GM12878 (cell line): ENCODE data around the gene PRKAG2.

Experiments
- NFIC ChIP-seq: IDR thresholded peaks from 2 replicates; pipeline ENCODE4 v1.6.1; 2012; ENCODE audit warnings: low read depth, mild to moderate bottlenecking, inconsistent platforms, low read length, moderate library complexity
- POLR2A ChIP-seq: IDR thresholded peaks from 2 replicates; pipeline ENCODE4 v1.6.1; 2011; ENCODE audit warnings: low read depth, mild to moderate bottlenecking, low read length
- TF ChIP-seq, protein P1 (sequence below), 3 experiments: IDR thresholded peaks in 2 of 3; conservative IDR thresholded peaks in 1 of 3; 2 replicates each; pipeline ENCODE4 v1.5.1; 2011; ENCODE audit warnings: low read depth in 3 of 3, low read length in 3 of 3, mild to moderate bottlenecking in 3 of 3, control low read depth in 2 of 3, moderate library complexity in 2 of 3, inconsistent platforms in 1 of 3, mixed read lengths in 1 of 3; ENCODE audit not compliant: control insufficient read depth in 2 of 3, insufficient read depth in 1 of 3; ENCODE audit errors: extremely low read depth in 1 of 3
- TF ChIP-seq, protein P2 (sequence below): fragments of 450-650 bp; IDR thresholded peaks from 2 replicates; pipeline ENCODE4 v1.6.1; 2017; ENCODE audit warnings: mild to moderate bottlenecking, low read depth, inconsistent platforms; ENCODE audit not compliant: poor library complexity, severe bottlenecking
- TF ChIP-seq, protein P3 (sequence below): IDR thresholded peaks from 2 replicates; pipeline ENCODE4 v1.6.1; 2012; ENCODE audit warnings: low read depth, low read length, improper control_type of control experiment
- TF ChIP-seq, protein P4 (sequence below): fragments of 450-650 bp; IDR thresholded peaks from 2 replicates; pipeline ENCODE4 v1.6.1; 2017; ENCODE audit warnings: mild to moderate bottlenecking

DNA sequence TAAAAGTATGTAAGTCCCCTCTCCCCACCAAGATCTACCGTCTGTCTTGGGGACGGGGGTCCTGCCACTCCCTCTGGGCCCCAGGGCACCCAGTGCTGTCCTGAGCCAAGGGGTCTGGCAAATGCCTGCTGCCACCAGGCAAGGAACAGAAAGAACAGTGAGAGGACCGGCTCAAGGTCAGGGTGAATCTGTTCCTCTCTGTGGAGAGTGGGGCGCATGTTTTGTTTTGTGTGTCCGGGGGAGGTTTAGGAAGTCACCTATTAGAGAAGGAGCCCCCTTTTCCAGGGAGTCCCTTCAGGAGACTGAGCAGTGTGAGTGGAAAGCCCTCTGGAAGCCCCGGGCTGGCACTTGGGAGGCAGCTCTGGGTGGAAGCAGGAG is 198.7 kb downstream of the PRKAG2 start:
- TF ChIP-seq, protein P1, sequence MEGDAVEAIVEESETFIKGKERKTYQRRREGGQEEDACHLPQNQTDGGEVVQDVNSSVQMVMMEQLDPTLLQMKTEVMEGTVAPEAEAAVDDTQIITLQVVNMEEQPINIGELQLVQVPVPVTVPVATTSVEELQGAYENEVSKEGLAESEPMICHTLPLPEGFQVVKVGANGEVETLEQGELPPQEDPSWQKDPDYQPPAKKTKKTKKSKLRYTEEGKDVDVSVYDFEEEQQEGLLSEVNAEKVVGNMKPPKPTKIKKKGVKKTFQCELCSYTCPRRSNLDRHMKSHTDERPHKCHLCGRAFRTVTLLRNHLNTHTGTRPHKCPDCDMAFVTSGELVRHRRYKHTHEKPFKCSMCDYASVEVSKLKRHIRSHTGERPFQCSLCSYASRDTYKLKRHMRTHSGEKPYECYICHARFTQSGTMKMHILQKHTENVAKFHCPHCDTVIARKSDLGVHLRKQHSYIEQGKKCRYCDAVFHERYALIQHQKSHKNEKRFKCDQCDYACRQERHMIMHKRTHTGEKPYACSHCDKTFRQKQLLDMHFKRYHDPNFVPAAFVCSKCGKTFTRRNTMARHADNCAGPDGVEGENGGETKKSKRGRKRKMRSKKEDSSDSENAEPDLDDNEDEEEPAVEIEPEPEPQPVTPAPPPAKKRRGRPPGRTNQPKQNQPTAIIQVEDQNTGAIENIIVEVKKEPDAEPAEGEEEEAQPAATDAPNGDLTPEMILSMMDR (IDR thresholded peaks at IDR 0.05 in 2 of 3, conservative IDR thresholded peaks at IDR 0.05 in 1 of 3; ENCODE audit: control insufficient read depth in 2 of 3, extremely low read depth in 1 of 3, insufficient read depth in 1 of 3, low read depth in 3 of 3, low read length in 3 of 3) = no peak
- TF ChIP-seq, protein P2, sequence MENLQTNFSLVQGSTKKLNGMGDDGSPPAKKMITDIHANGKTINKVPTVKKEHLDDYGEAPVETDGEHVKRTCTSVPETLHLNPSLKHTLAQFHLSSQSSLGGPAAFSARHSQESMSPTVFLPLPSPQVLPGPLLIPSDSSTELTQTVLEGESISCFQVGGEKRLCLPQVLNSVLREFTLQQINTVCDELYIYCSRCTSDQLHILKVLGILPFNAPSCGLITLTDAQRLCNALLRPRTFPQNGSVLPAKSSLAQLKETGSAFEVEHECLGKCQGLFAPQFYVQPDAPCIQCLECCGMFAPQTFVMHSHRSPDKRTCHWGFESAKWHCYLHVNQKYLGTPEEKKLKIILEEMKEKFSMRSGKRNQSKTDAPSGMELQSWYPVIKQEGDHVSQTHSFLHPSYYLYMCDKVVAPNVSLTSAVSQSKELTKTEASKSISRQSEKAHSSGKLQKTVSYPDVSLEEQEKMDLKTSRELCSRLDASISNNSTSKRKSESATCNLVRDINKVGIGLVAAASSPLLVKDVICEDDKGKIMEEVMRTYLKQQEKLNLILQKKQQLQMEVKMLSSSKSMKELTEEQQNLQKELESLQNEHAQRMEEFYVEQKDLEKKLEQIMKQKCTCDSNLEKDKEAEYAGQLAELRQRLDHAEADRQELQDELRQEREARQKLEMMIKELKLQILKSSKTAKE = no peak
- TF ChIP-seq POLR2A = no peak
- TF ChIP-seq, protein P3, sequence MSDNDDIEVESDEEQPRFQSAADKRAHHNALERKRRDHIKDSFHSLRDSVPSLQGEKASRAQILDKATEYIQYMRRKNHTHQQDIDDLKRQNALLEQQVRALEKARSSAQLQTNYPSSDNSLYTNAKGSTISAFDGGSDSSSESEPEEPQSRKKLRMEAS = no peak
- TF ChIP-seq, protein P4, sequence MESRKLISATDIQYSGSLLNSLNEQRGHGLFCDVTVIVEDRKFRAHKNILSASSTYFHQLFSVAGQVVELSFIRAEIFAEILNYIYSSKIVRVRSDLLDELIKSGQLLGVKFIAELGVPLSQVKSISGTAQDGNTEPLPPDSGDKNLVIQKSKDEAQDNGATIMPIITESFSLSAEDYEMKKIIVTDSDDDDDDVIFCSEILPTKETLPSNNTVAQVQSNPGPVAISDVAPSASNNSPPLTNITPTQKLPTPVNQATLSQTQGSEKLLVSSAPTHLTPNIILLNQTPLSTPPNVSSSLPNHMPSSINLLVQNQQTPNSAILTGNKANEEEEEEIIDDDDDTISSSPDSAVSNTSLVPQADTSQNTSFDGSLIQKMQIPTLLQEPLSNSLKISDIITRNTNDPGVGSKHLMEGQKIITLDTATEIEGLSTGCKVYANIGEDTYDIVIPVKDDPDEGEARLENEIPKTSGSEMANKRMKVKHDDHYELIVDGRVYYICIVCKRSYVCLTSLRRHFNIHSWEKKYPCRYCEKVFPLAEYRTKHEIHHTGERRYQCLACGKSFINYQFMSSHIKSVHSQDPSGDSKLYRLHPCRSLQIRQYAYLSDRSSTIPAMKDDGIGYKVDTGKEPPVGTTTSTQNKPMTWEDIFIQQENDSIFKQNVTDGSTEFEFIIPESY = no peak
- TF ChIP-seq NFIC = no peak
